Prostate gland (tissue), 2 donors: Measurements from ENCODE around the gene PTPRO. TPM values are rescaled to one million over a fixed set of nuclear protein-coding genes. Genes with fewer than 3 reads are reported as not detected.

ENCODE experiments used
- DNase-seq: peaks from one replicate; pipeline ENCODE4 v3.0.0-alpha.2; 2019; ENCODE audit warnings: low spot score
- H3K27ac ChIP-seq, 2 donors: fragments of 200-600 bp; sonication (generic); 2 replicates each; pipeline ENCODE4 v1.5.1; 2017 to 2019
- H3K27me3 ChIP-seq: fragments of 200-600 bp; sonication (generic); replicated peaks from 2 replicates; pipeline ENCODE4 v1.5.1; 2019; ENCODE audit not compliant: insufficient read depth
- H3K36me3 ChIP-seq, 2 donors: fragments of 200-600 bp; sonication (generic); 1 replicate in 1 of 2; 2 replicates in 1 of 2; pipeline versions ENCODE4 v1.5.1 to v1.8.1; 2017 to 2019
- H3K4me1 ChIP-seq: fragments of 200-600 bp; sonication (generic); replicated peaks from 2 replicates; pipeline ENCODE4 v1.5.1; 2019
- H3K4me3 ChIP-seq, 2 donors: fragments of 200-600 bp; sonication (generic); 2 replicates each; pipeline ENCODE4 v1.5.1; 2017 to 2019
- H3K9me3 ChIP-seq: fragments of 200-600 bp; sonication (generic); 2 replicates; pipeline ENCODE4 v1.5.1; 2017
- CTCF ChIP-seq, 4 experiments: fragments of 200-600 bp in 2 of 4; fragments of 450-650 bp in 2 of 4; sonication (generic) in 2 of 4; IDR thresholded peaks; 1 replicate in 3 of 4; 2 replicates in 1 of 4; pipeline ENCODE4 v1.5.1; 2016 to 2019; ENCODE audit warnings: antibody characterized with exemption in 4 of 4, mild to moderate bottlenecking in 2 of 4, moderate library complexity in 2 of 4
- POLR2A ChIP-seq: fragments of 450-650 bp; IDR thresholded peaks from one replicate; pipeline ENCODE4 v1.6.1; 2016; ENCODE audit warnings: antibody characterized with exemption, mild to moderate bottlenecking
- POLR2AphosphoS5 ChIP-seq: sonication (generic); formaldehyde crosslinking; IDR thresholded peaks from one replicate; pipeline ENCODE4 v1.6.1; 2017; ENCODE audit warnings: antibody characterized with exemption
- WGBS: methylation state at CpG from one replicate; pipeline ENCODE4 v1.1.5; 2018; 5-methylcytosine and 5-hydroxymethylcytosine counted together
- intact Hi-C: fragments of 100-400 bp; cut with DNase I; formaldehyde crosslinking; loops from one replicate; pipeline ENCODE4 v1.14.2; 2022
- total RNA-seq, 2 donors: library from RNA; depleted of rRNA; stranded (reverse); fragments of >200 nt; gene quantifications; one replicate each; pipeline ENCODE4 v1.1.0, GENCODE V29; 2016

Gene PTPRO
- total RNA-seq, 2 donors from 2014 or later: 0.55 to 1.4 TPM

GRCh38 chr12:15525441-15525840 is 203.1 kb downstream of the PTPRO start:
- H3K4me3 ChIP-seq: no peak overlapping the region
- DNase-seq: no peak
- H3K36me3 ChIP-seq: no peaks in the 10 kb centered on the region
- intact Hi-C loops: no loop called here
- TF ChIP-seq CTCF (IDR thresholded peaks at IDR 0.05) (no peak), POLR2AphosphoS5 (no peak), POLR2A (no peak)
- H3K9me3 ChIP-seq: no peaks in the 10 kb centered on the region
- WGBS: 79% methylated on average over 2 of the region's 2 CpGs
- no peaks in the 10 kb centered on the region for H3K4me1 ChIP-seq
- H3K27me3 ChIP-seq: no peaks in the 10 kb centered on the region
- no peak overlapping the region for H3K27ac ChIP-seq

GRCh38 chr12:15526033-15526432 is 203.7 kb downstream of the PTPRO start:
- no peaks in the 10 kb centered on the region for H3K27me3 ChIP-seq
- TF ChIP-seq POLR2A (no peak), POLR2AphosphoS5 (no peak), CTCF (IDR thresholded peaks at IDR 0.05) (no peak)
- no peaks in the 10 kb centered on the region for H3K36me3 ChIP-seq
- no peak for DNase-seq
- no peaks in the 10 kb centered on the region for H3K9me3 ChIP-seq
- no peaks in the 10 kb centered on the region for H3K4me1 ChIP-seq
- 82% methylated on average over 4 of the region's 4 CpGs for WGBS
- intact Hi-C loops: no loop called here
- H3K4me3 ChIP-seq: no peak overlapping the region
- no peak overlapping the region for H3K27ac ChIP-seq

- WGBS: 78% methylated on average over 8 of the region's 8 CpGs
- Histone ChIP-seq H3K36me3 (no peaks in the 10 kb centered on the region), H3K9me3 (no peaks in the 10 kb centered on the region), H3K27ac (no peak overlapping the region), H3K4me1 (no peaks in the 10 kb centered on the region), H3K27me3 (no peaks in the 10 kb centered on the region), H3K4me3 (no peak overlapping the region)
- no peak for DNase-seq
- TF ChIP-seq POLR2A (no peak), CTCF (IDR thresholded peaks at IDR 0.05) (no peak), POLR2AphosphoS5 (no peak)
- intact Hi-C loops: no loop called here
Observed at GRCh38 chr12:15527201-15528080, 205.1 kb downstream of the PTPRO start.

- Histone ChIP-seq H3K4me1 (no peaks in the 10 kb centered on the region), H3K27me3 (no peaks in the 10 kb centered on the region), H3K36me3 (no peaks in the 10 kb centered on the region), H3K4me3 (no peak overlapping the region), H3K27ac (no peak overlapping the region), H3K9me3 (no peaks in the 10 kb centered on the region)
- intact Hi-C loops: no loop called here
- WGBS: 95% methylated on average over 2 of the region's 2 CpGs
- DNase-seq: no peak
- TF ChIP-seq POLR2A (no peak), POLR2AphosphoS5 (no peak), CTCF (IDR thresholded peaks at IDR 0.05) (no peak)
Observed at GRCh38 chr12:15528666-15529065, 206.4 kb downstream of the PTPRO start.

GRCh38 chr12:15530361-15530760 is 208.1 kb downstream of the PTPRO start:
- Histone ChIP-seq H3K4me3 (no peak overlapping the region), H3K36me3 (no peaks in the 10 kb centered on the region), H3K27ac (no peak overlapping the region), H3K27me3 (no peaks in the 10 kb centered on the region), H3K4me1 (no peaks in the 10 kb centered on the region), H3K9me3 (no peaks in the 10 kb centered on the region)
- no peak for DNase-seq
- WGBS: 91% methylated on average over 1 of the region's 1 CpG
- TF ChIP-seq POLR2AphosphoS5 (no peak), POLR2A (no peak), CTCF (IDR thresholded peaks at IDR 0.05) (no peak)
- intact Hi-C loops: no loop called here
